ENCODE measurements around the gene PSMA1. TPM values are rescaled to one million over a fixed set of nuclear protein-coding genes. Genes with fewer than 3 reads are reported as not detected.

The PSMA1 gene
- total RNA-seq, 1 experiment from 2014 or later: 167 TPM

- Histone ChIP-seq H3K4ac (ENCODE audit: low read depth, low read length) (no peak overlapping the region), H3K9ac (ENCODE audit: extremely low read depth, insufficient read length, low read length) (no peak overlapping the region), H2BK5ac (ENCODE audit: insufficient read length, low read length) (no peak overlapping the region), H3K4me1 (ENCODE audit: insufficient read depth, low read length) (no peaks in the 10 kb centered on the region), H3K9me3 (ENCODE audit: control insufficient read depth, low read depth, low read length) (no peaks in the 10 kb centered on the region), H3K79me1 (ENCODE audit: insufficient read depth, low read depth, low read length, poor library complexity, severe bottlenecking) (no peaks in the 10 kb centered on the region), H3K23ac (ENCODE audit: insufficient read length, low read depth, low read length) (no peak overlapping the region), H3K4me2 (ENCODE audit: insufficient read depth, insufficient read length, low read length) (no peak overlapping the region), H2BK20ac (ENCODE audit: low read depth, low read length, poor library complexity, severe bottlenecking) (no peak overlapping the region), H2BK120ac (ENCODE audit: low read depth, low read length, poor library complexity, severe bottlenecking) (no peak overlapping the region), H2AK5ac (ENCODE audit: insufficient read length, low read length) (no peak overlapping the region), H3T11ph (ENCODE audit: low read length) (no peak overlapping the region), H3K56ac (ENCODE audit: insufficient read length, low read depth, low read length) (no peak overlapping the region), H2BK12ac (ENCODE audit: insufficient read length, low read depth, low read length) (no peak overlapping the region), H3K14ac (ENCODE audit: insufficient read depth, low read length) (no peak overlapping the region), H3K27ac (ENCODE audit: insufficient read length, low read depth, low read length) (no peak overlapping the region), H2AFZ (ENCODE audit: low read length) (no peak overlapping the region), H3K23me2 (ENCODE audit: insufficient read length, low read depth, low read length, poor library complexity, severe bottlenecking) (peaks cover 3% of the 10 kb centered on the region), H4K91ac (ENCODE audit: insufficient read length, low read depth, low read length) (no peak overlapping the region), H3K79me2 (ENCODE audit: insufficient read depth, low read length) (peaks cover 7% of the 10 kb centered on the region; the same call in 1 of the 2 replicates), H3K27me3 (ENCODE audit: insufficient read depth, low read length) (no peaks in the 10 kb centered on the region), H3K18ac (ENCODE audit: insufficient read length, low read depth, low read length) (no peak overlapping the region), H2BK15ac (ENCODE audit: low read depth, low read length) (no peak overlapping the region), H4K8ac (replicated peaks; ENCODE audit: insufficient read length, low read depth, low read length) (no peak overlapping the region), H4K5ac (ENCODE audit: insufficient read length, low read depth, low read length) (no peak overlapping the region), H4K20me1 (ENCODE audit: control insufficient read depth, insufficient read depth, insufficient read length) (no peaks in the 10 kb centered on the region)
- Mint-ChIP-seq H3K9me3 (no peaks in the 10 kb centered on the region), H3K27me3 (ENCODE audit: low read depth) (no peaks in the 10 kb centered on the region), H3K4me3 (no peak overlapping the region), H3K36me3 (ENCODE audit: insufficient read depth in 1 of 3, low read depth in 3 of 3) (peaks cover 8 to 16% (median 15%) of the 10 kb centered on the region in 3 experiments; a peak in 6 of 7 replicates), H3K27ac (no peak overlapping the region), H3K4me1 (peaks cover 14 to 15% of the 10 kb centered on the region in 2 experiments)
- DNase-seq: no peak
- no peak for TF ChIP-seq CTCF (conservative IDR thresholded peaks at IDR 0.05)
- WGBS (ENCODE audit: extremely low coverage, insufficient read length, low lambda C conversion rate): no CpG with 5 or more reads among the region's 1 CpG
Measured at GRCh38 chr11:14522245-14522644, 2.1 kb upstream of the PSMA1 start.

Data from H9 (cell line).